GM19351 (cell line): ENCODE measurements around the gene SLC5A10.
"Not testable (repeated sequence)": the region's sequence is repeated elsewhere in the genome, so short reads cannot be mapped to it uniquely, and the experiment has no call there.

Source experiments
- ATAC-seq: cut with Tn5 transposase; IDR thresholded peaks from one replicate; pipeline ENCODE4 v1.9.1; 2021; ENCODE audit warnings: mild to moderate bottlenecking, moderate library complexity; ENCODE audit not compliant: unreplicated experiment

Gene SLC5A10

GRCh38 chr17:18946536-18946935 is 5.4 kb upstream of the SLC5A10 start:
- no peak for ATAC-seq

- no peak for ATAC-seq
Observed at GRCh38 chr17:18947866-18948265, 4.1 kb upstream of the SLC5A10 start.

GRCh38 chr17:18948476-18949006 is 3.4 kb upstream of the SLC5A10 start:
- no peak for ATAC-seq

GRCh38 chr17:18949566-18949965 is 2.4 kb upstream of the SLC5A10 start:
- no peak for ATAC-seq

- ATAC-seq, result no peak
Observed at GRCh38 chr17:18950346-18950745, 1.6 kb upstream of the SLC5A10 start.

- ATAC-seq, result no peak
Observed at GRCh38 chr17:18950944-18951905, 740 bp upstream of the SLC5A10 start.

GRCh38 chr17:18953231-18953728 is 1.3 kb downstream of the SLC5A10 start:
- ATAC-seq, result no peak

GRCh38 chr17:18954321-18954720 is 2.4 kb downstream of the SLC5A10 start:
- no peak for ATAC-seq

GRCh38 chr17:18955009-18955408 is 3.0 kb downstream of the SLC5A10 start:
- no peak for ATAC-seq

- ATAC-seq, result not testable (repeated sequence)
Observed at GRCh38 chr17:18956021-18956420, 4.1 kb downstream of the SLC5A10 start.

- ATAC-seq, result no peak
Observed at GRCh38 chr17:18956581-18956980, 4.6 kb downstream of the SLC5A10 start.

- ATAC-seq, result no peak
Observed at GRCh38 chr17:18957831-18958230, 5.9 kb downstream of the SLC5A10 start.

GRCh38 chr17:18958611-18959010 is 6.6 kb downstream of the SLC5A10 start:
- ATAC-seq, result no peak

- no peak for ATAC-seq
Observed at GRCh38 chr17:18959071-18959844, 7.3 kb downstream of the SLC5A10 start.

- no peak for ATAC-seq
Observed at GRCh38 chr17:18959845-18960240, 7.9 kb downstream of the SLC5A10 start.

GRCh38 chr17:18960241-18960665 is 8.3 kb downstream of the SLC5A10 start:
- no peak for ATAC-seq

GRCh38 chr17:18960803-18961511 is 9.0 kb downstream of the SLC5A10 start:
- ATAC-seq, result peak; percentile 65

- no peak for ATAC-seq
Observed at GRCh38 chr17:18961634-18962493, 9.9 kb downstream of the SLC5A10 start.

GRCh38 chr17:18962494-18962815 is 10.5 kb downstream of the SLC5A10 start:
- ATAC-seq, result no peak
